Neuronal stem cell (in vitro differentiated cells): ENCODE data around the gene FBXL7.

Experiments used
- DNase-seq: peaks from one replicate; pipeline ENCODE4 v3.0.0-alpha.2; 2013; ENCODE audit warnings: low spot score
- H2AFZ ChIP-seq: one replicate; pipeline ENCODE4 v1.6.1; 2013; ENCODE audit warnings: mild to moderate bottlenecking, low read length, inconsistent platforms
- H2AK5ac ChIP-seq: 2 replicates; pipeline ENCODE4 v1.6.1; 2013; ENCODE audit warnings: low read depth, mild to moderate bottlenecking, inconsistent platforms, low read length, moderate library complexity, mixed read lengths
- H2BK120ac ChIP-seq: 2 replicates; pipeline ENCODE4 v1.6.1; 2013; ENCODE audit warnings: low read depth, mild to moderate bottlenecking, inconsistent platforms, low read length, moderate library complexity, mixed read lengths
- H2BK12ac ChIP-seq: one replicate; pipeline ENCODE4 v1.6.1; 2013; ENCODE audit warnings: low read length, inconsistent platforms
- H2BK15ac ChIP-seq: 2 replicates; pipeline ENCODE4 v1.6.1; 2013; ENCODE audit warnings: mild to moderate bottlenecking, low read length, inconsistent platforms, mixed read lengths
- H2BK5ac ChIP-seq: one replicate; pipeline ENCODE4 v1.6.1; 2013; ENCODE audit warnings: inconsistent platforms, mild to moderate bottlenecking, low read length, moderate library complexity
- H3K14ac ChIP-seq: one replicate; pipeline ENCODE4 v1.6.1; 2013; ENCODE audit warnings: low read length, inconsistent platforms
- H3K18ac ChIP-seq: 2 replicates; pipeline ENCODE4 v1.6.1; 2013; ENCODE audit warnings: low read length, inconsistent platforms
- H3K23ac ChIP-seq: 2 replicates; pipeline ENCODE4 v1.6.1; 2013; ENCODE audit warnings: low read depth, mild to moderate bottlenecking, mixed read lengths, low read length, inconsistent platforms; ENCODE audit not compliant: poor library complexity
- H3K27ac ChIP-seq: replicated peaks from 3 replicates; pipeline ENCODE4 v1.5.1; 2013; ENCODE audit warnings: low read length, inconsistent platforms
- H3K27me3 ChIP-seq, 3 experiments: 2 replicates each; pipeline ENCODE4 v1.6.1; 2013; ENCODE audit warnings: low read length in 3 of 3, mild to moderate bottlenecking in 2 of 3, inconsistent platforms in 1 of 3, low read depth in 1 of 3, mixed read lengths in 1 of 3, moderate library complexity in 1 of 3; ENCODE audit not compliant: control insufficient read depth in 3 of 3, insufficient read depth in 3 of 3
- H3K36me3 ChIP-seq, 2 donors: replicated peaks in 1 of 2; 2 replicates each; pipeline ENCODE4 v1.6.1; 2013; ENCODE audit warnings: low read length in 2 of 2; ENCODE audit not compliant: control insufficient read depth in 2 of 2, insufficient read depth in 2 of 2
- H3K4ac ChIP-seq: 2 replicates; pipeline ENCODE4 v1.6.1; 2013; ENCODE audit warnings: inconsistent platforms, mild to moderate bottlenecking, low read length, moderate library complexity
- H3K4me1 ChIP-seq, 2 donors: 1 replicate in 1 of 2; 2 replicates in 1 of 2; pipeline ENCODE4 v1.6.1; 2013; ENCODE audit warnings: low read length in 2 of 2, low read depth in 1 of 2; ENCODE audit not compliant: control insufficient read depth in 2 of 2, insufficient read depth in 1 of 2
- H3K4me2 ChIP-seq: one replicate; pipeline ENCODE4 v1.6.1; 2013; ENCODE audit warnings: mild to moderate bottlenecking, low read length, inconsistent platforms; ENCODE audit not compliant: insufficient read depth, poor library complexity, severe bottlenecking
- H3K4me3 ChIP-seq, 2 donors: 2 replicates each; pipeline ENCODE4 v1.5.1; 2013; ENCODE audit warnings: low read length in 2 of 2, mild to moderate bottlenecking in 2 of 2, inconsistent platforms in 1 of 2, moderate library complexity in 1 of 2
- H3K79me1 ChIP-seq: one replicate; pipeline ENCODE4 v1.6.1; 2013; ENCODE audit warnings: low read depth, mild to moderate bottlenecking, inconsistent platforms, low read length, moderate library complexity
- H3K9ac ChIP-seq: one replicate; pipeline ENCODE4 v1.6.1; 2013; ENCODE audit warnings: mild to moderate bottlenecking, low read depth, low read length, inconsistent platforms; ENCODE audit not compliant: poor library complexity
- H3K9me3 ChIP-seq, 2 donors: replicated peaks in 1 of 2; 2 replicates each; pipeline versions ENCODE3 to v1.6.1; 2013; ENCODE audit warnings: low read length in 2 of 2, mild to moderate bottlenecking in 2 of 2, inconsistent platforms in 1 of 2, low read depth in 1 of 2, mixed read lengths in 1 of 2, moderate library complexity in 1 of 2; ENCODE audit not compliant: control insufficient read depth in 2 of 2, insufficient read depth in 1 of 2
- H4K8ac ChIP-seq: one replicate; pipeline ENCODE4 v1.6.1; 2013; ENCODE audit warnings: low read depth, mild to moderate bottlenecking, inconsistent platforms, low read length, moderate library complexity
- H4K91ac ChIP-seq: one replicate; pipeline ENCODE4 v1.6.1; 2013; ENCODE audit warnings: low read length, low read depth, mild to moderate bottlenecking, inconsistent platforms; ENCODE audit not compliant: poor library complexity
- WGBS, 2 donors: extraction: QIAGEN DNeasy Blood & Tissue Kit; methylation state at CpG; one replicate each; pipeline ENCODE4 v1.1.7; 2013; ENCODE audit warnings: missing lambda C conversion rate in 2 of 2, mixed read lengths in 1 of 2; ENCODE audit not compliant: insufficient read length in 2 of 2, insufficient replicate concordance in 1 of 2; ENCODE audit errors: extremely low coverage in 2 of 2; 5-methylcytosine and 5-hydroxymethylcytosine counted together

FBXL7 gene

GRCh38 chr5:15948190-15948589 is 448.2 kb downstream of the FBXL7 start:
- Histone ChIP-seq H4K8ac (no peak overlapping the region), H2AK5ac (no peak overlapping the region), H3K4me3 (no peak overlapping the region), H3K4me1 (no peaks in the 10 kb centered on the region), H3K27ac (no peak overlapping the region), H3K9ac (no peak overlapping the region), H2BK12ac (no peak overlapping the region), H3K14ac (no peak overlapping the region), H2AFZ (no peak overlapping the region), H2BK120ac (no peak overlapping the region), H3K23ac (no peak overlapping the region), H3K79me1 (no peaks in the 10 kb centered on the region), H3K36me3 (no peaks in the 10 kb centered on the region), H3K9me3 (no peaks in the 10 kb centered on the region), H3K27me3 (no peaks in the 10 kb centered on the region), H4K91ac (no peak overlapping the region), H3K4me2 (no peak overlapping the region), H2BK5ac (no peak overlapping the region), H3K18ac (no peak overlapping the region), H2BK15ac (no peak overlapping the region), H3K4ac (no peak overlapping the region)
- no CpG with 5 or more reads among the region's 3 CpGs for WGBS, 2 donors
- DNase-seq, result no peak

- DNase-seq, result no peak
- WGBS, 2 donors, result no CpG with 5 or more reads among the region's 3 CpGs
- Histone ChIP-seq H3K27me3 (no peaks in the 10 kb centered on the region), H3K4me1 (no peaks in the 10 kb centered on the region), H3K23ac (no peak overlapping the region), H2BK120ac (no peak overlapping the region), H3K27ac (no peak overlapping the region), H3K4ac (no peak overlapping the region), H3K18ac (no peak overlapping the region), H3K14ac (no peak overlapping the region), H4K8ac (no peak overlapping the region), H2BK15ac (no peak overlapping the region), H3K79me1 (no peaks in the 10 kb centered on the region), H2AK5ac (no peak overlapping the region), H2BK5ac (no peak overlapping the region), H4K91ac (no peak overlapping the region), H2AFZ (no peak overlapping the region), H3K9me3 (no peaks in the 10 kb centered on the region), H3K36me3 (no peaks in the 10 kb centered on the region), H3K4me3 (no peak overlapping the region), H3K4me2 (no peak overlapping the region), H2BK12ac (no peak overlapping the region), H3K9ac (no peak overlapping the region)
These were observed 451.1 kb downstream of the FBXL7 start for GRCh38 chr5:15951126-15951525.

- H3K4ac ChIP-seq, result no peak overlapping the region
- H3K27me3 ChIP-seq, result no peaks in the 10 kb centered on the region
- no peak overlapping the region for H2AK5ac ChIP-seq
- H4K91ac ChIP-seq, result no peak overlapping the region
- H3K27ac ChIP-seq, result no peak overlapping the region
- WGBS, 2 donors, result no CpG with 5 or more reads among the region's 3 CpGs
- no peaks in the 10 kb centered on the region for H3K36me3 ChIP-seq
- DNase-seq, result no peak
- no peak overlapping the region for H3K23ac ChIP-seq
- no peak overlapping the region for H2BK120ac ChIP-seq
- no peak overlapping the region for H2BK12ac ChIP-seq
- no peaks in the 10 kb centered on the region for H3K4me1 ChIP-seq
- no peak overlapping the region for H3K4me3 ChIP-seq
- no peak overlapping the region for H2BK15ac ChIP-seq
- H2BK5ac ChIP-seq, result no peak overlapping the region
- H3K14ac ChIP-seq, result no peak overlapping the region
- H3K9ac ChIP-seq, result no peak overlapping the region
- H3K79me1 ChIP-seq, result no peaks in the 10 kb centered on the region
- H3K4me2 ChIP-seq, result no peak overlapping the region
- H2AFZ ChIP-seq, result no peak overlapping the region
- H3K9me3 ChIP-seq, result no peaks in the 10 kb centered on the region
- no peak overlapping the region for H4K8ac ChIP-seq
- H3K18ac ChIP-seq, result no peak overlapping the region
These were observed 451.6 kb downstream of the FBXL7 start for GRCh38 chr5:15951550-15951949.

- no CpG with 5 or more reads among the region's 6 CpGs for WGBS, 2 donors
- H2BK15ac ChIP-seq, result no peak overlapping the region
- no peak overlapping the region for H2AFZ ChIP-seq
- H3K4me3 ChIP-seq, result no peak overlapping the region
- H3K14ac ChIP-seq, result no peak overlapping the region
- no peak overlapping the region for H2BK120ac ChIP-seq
- H3K4me1 ChIP-seq, result no peaks in the 10 kb centered on the region
- H3K9me3 ChIP-seq, result no peaks in the 10 kb centered on the region
- no peak overlapping the region for H3K9ac ChIP-seq
- H3K36me3 ChIP-seq, result no peaks in the 10 kb centered on the region
- no peak overlapping the region for H2BK5ac ChIP-seq
- H2AK5ac ChIP-seq, result no peak overlapping the region
- DNase-seq, result no peak
- H3K79me1 ChIP-seq, result no peaks in the 10 kb centered on the region
- no peak overlapping the region for H3K23ac ChIP-seq
- no peak overlapping the region for H4K8ac ChIP-seq
- no peak overlapping the region for H2BK12ac ChIP-seq
- no peak overlapping the region for H3K27ac ChIP-seq
- H3K18ac ChIP-seq, result no peak overlapping the region
- no peaks in the 10 kb centered on the region for H3K27me3 ChIP-seq
- no peak overlapping the region for H4K91ac ChIP-seq
- no peak overlapping the region for H3K4me2 ChIP-seq
- H3K4ac ChIP-seq, result no peak overlapping the region
These were observed 456.6 kb downstream of the FBXL7 start for GRCh38 chr5:15956622-15957021.
